HepG2 (cell line): ENCODE results near the gene TEAD4. TPM values are rescaled to one million over a fixed set of nuclear protein-coding genes. Genes with fewer than 3 reads are reported as not detected.

Source experiments
- ATAC-seq: fragments of 200-7000 bp; cut with Tn5 transposase; 3 replicates; pipeline ENCODE4 v1.9.1; 2020; ENCODE audit warnings: mild to moderate bottlenecking, moderate library complexity
- BruUV-seq: library from RNA; stranded (reverse); fragments of 400-500 nt; replicated peaks from 2 replicates; lab custom pipeline; 2021; lab: Mats Ljungman, UMichigan
- CTCF ChIA-PET: fragments of 300-600 bp; formaldehyde crosslinking; extraction: SDS; loops from one replicate; lab custom pipeline; 2021; ENCODE audit warnings: low total read pairs, inconsistent platforms, low intra/inter-chr PET ratio; lab: Yijun Ruan, JAX
- POLR2A ChIA-PET: fragments of 350-600 bp; sonication (Branson Sonifier 250); formaldehyde crosslinking; loops from one replicate; lab custom pipeline; 2020; ENCODE audit warnings: antibody characterized with exemption, inconsistent platforms; lab: Yijun Ruan, JAX
- DNase-seq: peaks from one replicate; pipeline ENCODE4 v3.0.0-alpha.2; 2015; ENCODE audit warnings: low spot score
- FAIRE-seq: peaks from 3 replicates; lab custom pipeline; 2011; peaks lifted over from hg19 to GRCh38; lab: Jason Lieb, UNC
- H2AFZ ChIP-seq: one replicate; pipeline ENCODE4 v1.6.1; 2011; ENCODE audit warnings: low read length, inconsistent platforms
- H3K27ac ChIP-seq: fragments of 300-600 bp; 3 replicates; pipeline ENCODE4 v1.8.0; 2011; ENCODE audit warnings: mixed run types, mild to moderate bottlenecking, mixed read lengths, low read length, inconsistent platforms; ENCODE audit not compliant: insufficient read depth; ENCODE audit errors: extremely low read length
- H3K27me3 ChIP-seq, 2 experiments: fragments of 200-600 bp in 1 of 2; 2 replicates in 1 of 2; 3 replicates in 1 of 2; pipeline versions ENCODE4 v1.6.0 to v1.8.0; 2011; ENCODE audit warnings: low read length in 2 of 2, mild to moderate bottlenecking in 2 of 2, moderate library complexity in 2 of 2, inconsistent platforms in 1 of 2; ENCODE audit not compliant: insufficient read depth in 2 of 2, control insufficient read depth in 1 of 2
- H3K36me3 ChIP-seq, 2 experiments: fragments of 200-600 bp in 1 of 2; replicated peaks in 1 of 2; 2 replicates in 1 of 2; 3 replicates in 1 of 2; pipeline versions ENCODE4 v1.5.1 to v1.8.0; 2011; ENCODE audit warnings: low read length in 2 of 2, inconsistent platforms in 1 of 2; ENCODE audit not compliant: insufficient read depth in 2 of 2, control insufficient read depth in 1 of 2
- H3K4me1 ChIP-seq: 2 replicates; pipeline ENCODE4 v1.5.1; 2012; ENCODE audit warnings: low read length, inconsistent platforms; ENCODE audit not compliant: insufficient read depth
- H3K4me2 ChIP-seq: 2 replicates; pipeline ENCODE4 v1.6.0; 2011; ENCODE audit warnings: low read depth, low read length, inconsistent platforms
- H3K4me3 ChIP-seq, 3 experiments: fragments of 200-600 bp in 1 of 3; sonication (generic), shearing (Covaris generic) in 1 of 3; replicated peaks in 1 of 3; 2 replicates each; pipeline ENCODE4 v1.5.1; 2011 to 2016; ENCODE audit warnings: low read length in 3 of 3, inconsistent platforms in 2 of 3, low read depth in 2 of 3, mild to moderate bottlenecking in 2 of 3, control low read depth in 1 of 3, mixed read lengths in 1 of 3; ENCODE audit not compliant: insufficient read depth in 1 of 3
- H3K79me2 ChIP-seq: one replicate; pipeline ENCODE4 v1.6.1; 2011; ENCODE audit warnings: low read length, inconsistent platforms; ENCODE audit not compliant: insufficient read depth
- H3K9ac ChIP-seq: 2 replicates; pipeline ENCODE4 v1.6.0; 2011; ENCODE audit warnings: mild to moderate bottlenecking, low read depth, low read length, inconsistent platforms; ENCODE audit not compliant: insufficient read depth
- H3K9me3 ChIP-seq: 2 replicates; pipeline ENCODE4 v1.5.1; 2012; ENCODE audit warnings: mild to moderate bottlenecking, low read length
- H4K20me1 ChIP-seq: 2 replicates; pipeline ENCODE4 v1.6.0; 2011; ENCODE audit warnings: inconsistent platforms, mild to moderate bottlenecking, low read length, moderate library complexity; ENCODE audit not compliant: insufficient read depth
- AHR ChIP-seq: IDR thresholded peaks from 2 replicates; pipeline ENCODE4 v1.6.1; 2018; ENCODE audit warnings: missing genetic modification reagents, missing compliant biosample characterization
- ATF4 ChIP-seq, 2 experiments: fragments of 450-650 bp in 1 of 2; sonication (generic) in 1 of 2; formaldehyde crosslinking; IDR thresholded peaks; 2 replicates each; pipeline versions ENCODE4 v1.5.0 to v1.8.0; 2020 to 2022; ENCODE audit warnings: mild to moderate bottlenecking in 1 of 2, missing genetic modification reagents in 1 of 2
- KDM3A ChIP-seq: IDR thresholded peaks from 2 replicates; pipeline ENCODE4 v1.6.1; 2018; ENCODE audit warnings: low read depth, missing compliant biosample characterization
- MIER3 ChIP-seq: IDR thresholded peaks from 2 replicates; pipeline ENCODE4 v1.6.1; 2016; ENCODE audit warnings: missing compliant biosample characterization, borderline replicate concordance
- POGZ ChIP-seq: sonication (generic); formaldehyde crosslinking; IDR thresholded peaks from 2 replicates; pipeline ENCODE4 v1.4.0; 2020; ENCODE audit warnings: mild to moderate bottlenecking, missing genetic modification reagents
- SAP130 ChIP-seq: IDR thresholded peaks from 2 replicates; pipeline ENCODE4 v1.6.1; 2016; ENCODE audit warnings: low read depth
- ZNF251 ChIP-seq: sonication (generic); formaldehyde crosslinking; IDR thresholded peaks from 2 replicates; pipeline ENCODE4 v1.9.0; 2021; ENCODE audit warnings: mild to moderate bottlenecking, missing genetic modification reagents
- ZNF660 ChIP-seq: sonication (generic); formaldehyde crosslinking; IDR thresholded peaks from 2 replicates; pipeline ENCODE4 v1.5.1; 2020; ENCODE audit warnings: mild to moderate bottlenecking, low read depth, missing genetic modification reagents, borderline replicate concordance
- ZNF766 ChIP-seq: sonication (generic); formaldehyde crosslinking; IDR thresholded peaks from 2 replicates; pipeline ENCODE4 v1.5.0; 2020; ENCODE audit warnings: missing genetic modification reagents, borderline replicate concordance
- WGBS: methylation state at CpG from one replicate; pipeline ENCODE4 v1.1.6; 2017; ENCODE audit warnings: low lambda C conversion rate; 5-methylcytosine and 5-hydroxymethylcytosine counted together
- in situ Hi-C: cut with HindIII; loops from 2 replicates; pipeline ENCODE4 v1.10.0; 2017; ENCODE audit warnings: low pct_unique_long_range_greater_than_20kb; ENCODE audit not compliant: extremely low pct_ligation_motif_present
- intact Hi-C: fragments of 100-400 bp; cut with micrococcal nuclease; formaldehyde crosslinking; loops from one replicate; pipeline ENCODE4 v1.10.0; 2022; ENCODE audit not compliant: unreplicated experiment
- polyA plus RNA-seq, 8 experiments: library from polyadenylated mRNA; depleted of rRNA in 3 of 8; stranded (reverse) in 7 of 8; unstranded in 1 of 8; fragments of >200 nt; fragmentation: Illumina TruSeq in 4 of 8; extraction: Trizol in 4 of 8; gene quantifications; 2 replicates each; pipeline versions ENCODE4 v1.2.1 to v1.2.3, GENCODE V29; 2011 to 2016; ENCODE audit warnings: low read depth in 4 of 8, missing spikeins in 1 of 8, mixed read lengths in 1 of 8; ENCODE audit not compliant: insufficient read depth in 1 of 8
- total RNA-seq, 5 experiments: library from RNA; depleted of rRNA; stranded (reverse); fragments of >200 nt; fragmentation: Illumina TruSeq; extraction: Trizol; gene quantifications; 2 replicates each; pipeline ENCODE4 v1.2.3, GENCODE V29; 2016; ENCODE audit warnings: low read depth in 1 of 5
- TF ChIP-seq, protein P1 (sequence below): sonication (generic); formaldehyde crosslinking; IDR thresholded peaks from 2 replicates; pipeline ENCODE4 v1.8.0; 2022; ENCODE audit warnings: mild to moderate bottlenecking, missing genetic modification reagents, moderate library complexity
- TF ChIP-seq, protein P2 (sequence below): sonication (generic); formaldehyde crosslinking; IDR thresholded peaks from 2 replicates; pipeline ENCODE4 v1.5.0; 2020; ENCODE audit warnings: mild to moderate bottlenecking, missing genetic modification reagents

The TEAD4 gene
- total and polyA plus RNA-seq, 2 of the 13 experiments (the other 11 are each of a cell fraction or from before 2014, with no cell fraction given) = 45.0 to 69.4 TPM

- TF ChIP-seq POGZ (CRISPR knock-in tag) (no peak), ZNF766 (no peak), SAP130 (CRISPR knock-in tag) (peak; percentile 14; the same call in 1 of the 2 replicates), ZNF251 (CRISPR knock-in tag) (no peak), AHR (CRISPR knock-in tag) (no peak)
- TF ChIP-seq, all 625 proteins: peak for 7
These were observed 90.5 kb downstream of the TEAD4 start (continued) for GRCh38 chr12:3049611-3050249.

DNA sequence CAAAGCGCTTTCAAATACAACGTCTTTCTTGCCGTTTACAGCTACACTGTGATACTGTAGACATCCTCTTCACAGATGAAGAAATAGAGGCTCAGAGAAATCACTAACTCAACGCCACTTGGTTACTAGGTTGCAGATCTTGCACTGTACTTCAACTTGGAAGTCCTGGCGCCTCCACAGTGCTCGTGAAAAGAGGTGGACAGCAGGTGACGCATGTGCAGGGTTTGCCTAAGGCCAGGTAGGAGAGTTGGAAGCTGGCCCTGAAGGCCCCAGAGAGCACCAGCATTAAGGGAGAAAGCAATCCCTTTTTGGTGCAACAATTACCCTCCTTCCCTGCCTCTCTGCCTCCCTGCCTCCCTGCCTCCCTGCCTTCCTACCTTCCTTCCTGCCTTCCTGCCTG is 95.2 kb downstream of the TEAD4 start:
- Histone ChIP-seq H3K27me3 (no peaks in the 10 kb centered on the region), H4K20me1 (no peaks in the 10 kb centered on the region), H3K4me3 (no peak overlapping the region), H3K79me2 (no peaks in the 10 kb centered on the region), H3K9ac (no peak overlapping the region), H3K4me1 (peaks cover 30% of the 10 kb centered on the region), H3K9me3 (no peaks in the 10 kb centered on the region), H3K4me2 (no peak overlapping the region), H3K27ac (no peak overlapping the region), H3K36me3 (no peaks in the 10 kb centered on the region), H2AFZ (no peak overlapping the region)
- ATAC-seq (no peak), DNase-seq (no peak), FAIRE-seq (no peak)
- in situ Hi-C loops = no loop called here
- no TSS peak for BruUV-seq
- intact Hi-C loops = no loop called here
- CTCF ChIA-PET = no interaction called here
- no peak for TF ChIP-seq ZNF660
- TF ChIP-seq MIER3 (CRISPR knock-in tag) = no peak
- TF ChIP-seq, protein P1, sequence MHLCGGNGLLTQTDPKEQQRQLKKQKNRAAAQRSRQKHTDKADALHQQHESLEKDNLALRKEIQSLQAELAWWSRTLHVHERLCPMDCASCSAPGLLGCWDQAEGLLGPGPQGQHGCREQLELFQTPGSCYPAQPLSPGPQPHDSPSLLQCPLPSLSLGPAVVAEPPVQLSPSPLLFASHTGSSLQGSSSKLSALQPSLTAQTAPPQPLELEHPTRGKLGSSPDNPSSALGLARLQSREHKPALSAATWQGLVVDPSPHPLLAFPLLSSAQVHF = no peak
- TF ChIP-seq ATF4 (CRISPR knock-in tag; IDR thresholded peaks at IDR 0.05) = no peak
- no peak for TF ChIP-seq KDM3A (CRISPR knock-in tag)
- TF ChIP-seq, protein P2, sequence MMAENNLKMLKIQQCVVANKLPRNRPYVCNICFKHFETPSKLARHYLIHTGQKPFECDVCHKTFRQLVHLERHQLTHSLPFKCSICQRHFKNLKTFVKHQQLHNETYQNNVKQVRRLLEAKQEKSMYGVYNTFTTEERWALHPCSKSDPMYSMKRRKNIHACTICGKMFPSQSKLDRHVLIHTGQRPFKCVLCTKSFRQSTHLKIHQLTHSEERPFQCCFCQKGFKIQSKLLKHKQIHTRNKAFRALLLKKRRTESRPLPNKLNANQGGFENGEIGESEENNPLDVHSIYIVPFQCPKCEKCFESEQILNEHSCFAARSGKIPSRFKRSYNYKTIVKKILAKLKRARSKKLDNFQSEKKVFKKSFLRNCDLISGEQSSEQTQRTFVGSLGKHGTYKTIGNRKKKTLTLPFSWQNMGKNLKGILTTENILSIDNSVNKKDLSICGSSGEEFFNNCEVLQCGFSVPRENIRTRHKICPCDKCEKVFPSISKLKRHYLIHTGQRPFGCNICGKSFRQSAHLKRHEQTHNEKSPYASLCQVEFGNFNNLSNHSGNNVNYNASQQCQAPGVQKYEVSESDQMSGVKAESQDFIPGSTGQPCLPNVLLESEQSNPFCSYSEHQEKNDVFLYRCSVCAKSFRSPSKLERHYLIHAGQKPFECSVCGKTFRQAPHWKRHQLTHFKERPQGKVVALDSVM (CRISPR knock-in tag) = peak; percentile 39; the same call in 1 of the 2 replicates
- WGBS = 60% methylated on average over 7 of the region's 7 CpGs
- POLR2A ChIA-PET = no interaction called here
